CD14-positive monocyte (primary cell): ENCODE results near the gene PLOD3. TPM values are rescaled to one million over a fixed set of nuclear protein-coding genes. Genes with fewer than 3 reads are reported as not detected.

Experiments used
- DNase-seq, 3 donors: peaks; one replicate each; pipeline ENCODE4 v3.0.0-alpha.2; 2011 to 2022
- H2AFZ ChIP-seq: 2 replicates; pipeline ENCODE4 v1.6.0; 2012; ENCODE audit warnings: mild to moderate bottlenecking, low read depth, low read length, inconsistent platforms; ENCODE audit not compliant: insufficient read depth, poor library complexity, severe bottlenecking
- H3K27ac ChIP-seq, 2 donors: 1 replicate in 1 of 2; 2 replicates in 1 of 2; pipeline ENCODE4 v1.5.1; 2012 to 2013; ENCODE audit warnings: low read length in 2 of 2, control low read depth in 1 of 2, inconsistent platforms in 1 of 2, low read depth in 1 of 2, mild to moderate bottlenecking in 1 of 2
- H3K27me3 ChIP-seq, 2 donors: one replicate each; pipeline versions ENCODE4 v1.6.0 to v1.6.1; 2011 to 2013; ENCODE audit warnings: low read length in 2 of 2; ENCODE audit not compliant: control insufficient read depth in 2 of 2, insufficient read depth in 2 of 2
- H3K36me3 ChIP-seq, 2 donors: replicated peaks in 1 of 2; 1 replicate in 1 of 2; 2 replicates in 1 of 2; pipeline versions ENCODE4 v1.5.1 to v1.6.1; 2012 to 2013; ENCODE audit warnings: low read length in 2 of 2, control low read depth in 1 of 2, inconsistent platforms in 1 of 2, mild to moderate bottlenecking in 1 of 2; ENCODE audit not compliant: insufficient read depth in 2 of 2, control insufficient read depth in 1 of 2
- H3K4me1 ChIP-seq, 2 donors: 1 replicate in 1 of 2; 2 replicates in 1 of 2; pipeline versions ENCODE4 v1.5.1 to v1.6.1; 2012 to 2013; ENCODE audit warnings: low read length in 2 of 2, control low read depth in 1 of 2, inconsistent platforms in 1 of 2, mild to moderate bottlenecking in 1 of 2, moderate library complexity in 1 of 2; ENCODE audit not compliant: insufficient read depth in 2 of 2, control insufficient read depth in 1 of 2
- H3K4me2 ChIP-seq: replicated peaks from 2 replicates; pipeline ENCODE3; 2012; ENCODE audit warnings: low read length, moderate library complexity, mild to moderate bottlenecking; ENCODE audit not compliant: poor library complexity, severe bottlenecking; ENCODE audit errors: extremely low read depth
- H3K4me3 ChIP-seq, 3 experiments: fragments of 200-600 bp in 1 of 3; sonication (generic) in 1 of 3; replicated peaks in 1 of 3; 1 replicate in 2 of 3; 2 replicates in 1 of 3; pipeline ENCODE4 v1.5.1; 2011 to 2013; ENCODE audit warnings: low read length in 3 of 3, mild to moderate bottlenecking in 3 of 3, control low read depth in 2 of 3, low read depth in 2 of 3, inconsistent platforms in 1 of 3, moderate library complexity in 1 of 3
- H3K79me2 ChIP-seq: 2 replicates; pipeline ENCODE4 v1.6.0; 2012; ENCODE audit warnings: mild to moderate bottlenecking, control low read depth, inconsistent platforms, low read length, moderate library complexity; ENCODE audit not compliant: insufficient read depth
- H3K9ac ChIP-seq: 2 replicates; pipeline ENCODE4 v1.6.0; 2017; ENCODE audit warnings: low read length, mild to moderate bottlenecking; ENCODE audit not compliant: insufficient read depth, poor library complexity, severe bottlenecking
- H3K9me3 ChIP-seq, 2 donors: replicated peaks in 1 of 2; 1 replicate in 1 of 2; 2 replicates in 1 of 2; pipeline versions ENCODE4 v1.5.1 to v1.6.1; 2012 to 2013; ENCODE audit warnings: low read length in 2 of 2, control low read depth in 1 of 2; ENCODE audit not compliant: control insufficient read depth in 1 of 2, insufficient read depth in 1 of 2
- H4K20me1 ChIP-seq: 2 replicates; pipeline ENCODE4 v1.6.0; 2012; ENCODE audit warnings: mild to moderate bottlenecking, low read length, control low read depth, moderate library complexity; ENCODE audit not compliant: insufficient read depth
- H3K27ac Mint-ChIP-seq, 7 donors: one replicate each; pipeline ENCODE4 v1.8.0; 2020; ENCODE audit warnings: mild to moderate bottlenecking in 7 of 7, mixed read lengths in 7 of 7, moderate library complexity in 6 of 7, inconsistent platforms in 2 of 7
- H3K27me3 Mint-ChIP-seq, 3 donors: one replicate each; pipeline ENCODE4 v1.8.0; 2021 to 2022; ENCODE audit warnings: low read depth in 3 of 3, mild to moderate bottlenecking in 3 of 3, mixed read lengths in 3 of 3, moderate library complexity in 3 of 3, inconsistent platforms in 1 of 3
- H3K36me3 Mint-ChIP-seq, 2 donors: one replicate each; pipeline ENCODE4 v1.8.0; 2020; ENCODE audit warnings: mixed read lengths in 2 of 2, inconsistent platforms in 1 of 2, mild to moderate bottlenecking in 1 of 2
- H3K4me1 Mint-ChIP-seq: one replicate; pipeline ENCODE4 v1.8.0; 2020; ENCODE audit warnings: mild to moderate bottlenecking, mixed read lengths
- H3K4me3 Mint-ChIP-seq, 2 donors: one replicate each; pipeline ENCODE4 v1.8.0; 2020; ENCODE audit warnings: mild to moderate bottlenecking in 2 of 2, mixed read lengths in 2 of 2, moderate library complexity in 1 of 2
- H3K9me3 Mint-ChIP-seq, 7 donors: one replicate each; pipeline ENCODE4 v1.8.0; 2020 to 2022; ENCODE audit warnings: mixed read lengths in 7 of 7, mild to moderate bottlenecking in 6 of 7, moderate library complexity in 6 of 7, inconsistent platforms in 2 of 7
- WGBS: methylation state at CpG from one replicate; pipeline ENCODE4 v1.1.5; 2013; ENCODE audit warnings: missing lambda C conversion rate; ENCODE audit not compliant: insufficient coverage; 5-methylcytosine and 5-hydroxymethylcytosine counted together
- intact Hi-C, 2 donors: fragments of 100-400 bp; cut with micrococcal nuclease; formaldehyde crosslinking; loops; one replicate each; pipeline versions ENCODE4 v1.15.0 to v1.15.1; 2023
- polyA plus RNA-seq, 3 donors: library from polyadenylated mRNA; depleted of rRNA in 1 of 3; unstranded in 2 of 3; stranded (reverse) in 1 of 3; fragments of 300-500 nt in 2 of 3; fragments of >200 nt in 1 of 3; fragmentation: Illumina TruSeq in 2 of 3; gene quantifications; 1 replicate in 2 of 3; 2 replicates in 1 of 3; pipeline ENCODE4 v1.2.3, GENCODE V29; 2012 to 2021
- TF ChIP-seq, protein P1 (sequence below): fragments of 200-600 bp; IDR thresholded peaks from one replicate; pipeline ENCODE4 v1.8.0; 2022; ENCODE audit warnings: antibody characterized with exemption, mild to moderate bottlenecking

PLOD3 gene
- polyA plus RNA-seq, 3 donors, result 26.9 to 70.1 (median 28.1) TPM

DNA sequence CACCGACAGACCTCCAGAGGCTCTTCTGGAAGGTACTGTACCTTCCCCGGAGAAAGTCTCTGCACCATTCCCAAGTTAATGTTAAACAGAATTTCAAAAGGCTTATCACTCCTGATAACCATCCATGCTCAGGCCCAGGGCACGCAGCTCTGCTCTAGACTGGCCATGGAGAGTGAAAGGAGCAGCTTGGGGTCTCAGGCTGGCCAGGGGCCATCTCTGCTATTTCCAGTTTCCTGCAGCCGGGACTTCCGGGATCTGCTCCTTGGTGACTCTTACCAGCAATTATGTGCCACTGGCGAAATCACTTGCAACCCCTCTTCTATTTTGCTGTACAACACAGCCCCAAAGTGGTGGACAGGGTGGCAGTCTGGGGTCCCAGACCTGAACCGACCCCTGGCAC, 14.3 kb upstream of the PLOD3 start:
- DNase-seq, result no peak
- peak overlapping the region in 1 of 7 donors; percentile 75 for H3K27ac Mint-ChIP-seq

DNA sequence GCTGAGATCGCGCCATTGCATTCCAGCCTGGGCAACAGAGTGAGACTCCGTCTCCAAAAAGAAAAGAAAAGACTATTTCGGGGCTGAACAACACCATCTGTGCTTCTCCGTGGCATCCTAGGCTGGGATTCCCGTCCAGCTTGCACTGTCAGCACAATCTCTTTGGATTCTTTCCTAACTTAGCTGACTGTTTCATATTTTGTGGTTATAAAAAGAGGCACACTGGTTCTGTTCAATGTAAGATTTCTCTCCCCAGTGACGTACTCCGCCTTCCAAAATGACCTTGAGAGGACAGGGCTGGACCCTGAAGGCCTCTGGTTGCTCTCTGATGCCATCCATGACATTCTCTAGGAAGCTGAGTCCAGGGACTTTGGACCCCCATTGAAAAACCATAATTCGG, 9.3 kb upstream of the PLOD3 start:
- H3K79me2 ChIP-seq, result peaks cover 7% of the 10 kb centered on the region
- Mint-ChIP-seq H3K36me3 (peaks cover 62 to 87% of the 10 kb centered on the region in 2 donors), H3K4me1 (peaks cover 7% of the 10 kb centered on the region), H3K4me3 (no peak overlapping the region), H3K9me3 (no peaks in the 10 kb centered on the region), H3K27me3 (peaks cover 0 to 2% (median 1%) of the 10 kb centered on the region in 3 donors), H3K27ac (peak overlapping the region in 1 of 7 donors; percentile 19)
- H3K9me3 ChIP-seq, result no peaks in the 10 kb centered on the region
- WGBS, result 100% methylated on average over 8 of the region's 9 CpGs
- H3K4me3 ChIP-seq, result no peak overlapping the region
- no peak overlapping the region for H2AFZ ChIP-seq
- H3K36me3 ChIP-seq, result peaks cover 52 to 74% of the 10 kb centered on the region in 2 donors
- H3K4me1 ChIP-seq, result peaks cover 4 to 7% of the 10 kb centered on the region in 2 donors
- H3K27me3 ChIP-seq, result no peaks in the 10 kb centered on the region
- no peak overlapping the region for H3K27ac ChIP-seq
- intact Hi-C loops, result no loop called here
- H3K9ac ChIP-seq, result no peak overlapping the region
- no peak overlapping the region for H3K4me2 ChIP-seq
- peaks cover 18% of the 10 kb centered on the region for H4K20me1 ChIP-seq
- no peak for DNase-seq
- TF ChIP-seq, protein P1, sequence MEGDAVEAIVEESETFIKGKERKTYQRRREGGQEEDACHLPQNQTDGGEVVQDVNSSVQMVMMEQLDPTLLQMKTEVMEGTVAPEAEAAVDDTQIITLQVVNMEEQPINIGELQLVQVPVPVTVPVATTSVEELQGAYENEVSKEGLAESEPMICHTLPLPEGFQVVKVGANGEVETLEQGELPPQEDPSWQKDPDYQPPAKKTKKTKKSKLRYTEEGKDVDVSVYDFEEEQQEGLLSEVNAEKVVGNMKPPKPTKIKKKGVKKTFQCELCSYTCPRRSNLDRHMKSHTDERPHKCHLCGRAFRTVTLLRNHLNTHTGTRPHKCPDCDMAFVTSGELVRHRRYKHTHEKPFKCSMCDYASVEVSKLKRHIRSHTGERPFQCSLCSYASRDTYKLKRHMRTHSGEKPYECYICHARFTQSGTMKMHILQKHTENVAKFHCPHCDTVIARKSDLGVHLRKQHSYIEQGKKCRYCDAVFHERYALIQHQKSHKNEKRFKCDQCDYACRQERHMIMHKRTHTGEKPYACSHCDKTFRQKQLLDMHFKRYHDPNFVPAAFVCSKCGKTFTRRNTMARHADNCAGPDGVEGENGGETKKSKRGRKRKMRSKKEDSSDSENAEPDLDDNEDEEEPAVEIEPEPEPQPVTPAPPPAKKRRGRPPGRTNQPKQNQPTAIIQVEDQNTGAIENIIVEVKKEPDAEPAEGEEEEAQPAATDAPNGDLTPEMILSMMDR, result no peak

More for the DNA sequence above, 14.3 kb upstream of the PLOD3 start:
- Histone ChIP-seq H3K27ac (no peak overlapping the region), H3K4me1 (peaks cover 4 to 7% of the 10 kb centered on the region in 2 donors), H2AFZ (no peak overlapping the region), H3K4me3 (no peak overlapping the region), H3K79me2 (no peaks in the 10 kb centered on the region), H3K4me2 (no peak overlapping the region), H4K20me1 (peaks cover 31% of the 10 kb centered on the region), H3K9ac (no peak overlapping the region), H3K36me3 (peaks cover 24 to 33% of the 10 kb centered on the region in 2 donors), H3K9me3 (no peaks in the 10 kb centered on the region), H3K27me3 (peaks cover 0 to 4% of the 10 kb centered on the region in 2 donors)
- H3K36me3 Mint-ChIP-seq, result peaks cover 30 to 55% of the 10 kb centered on the region in 2 donors
- 100% methylated on average over 5 of the region's 7 CpGs for WGBS
- H3K27me3 Mint-ChIP-seq, result peaks cover 4 to 6% (median 5%) of the 10 kb centered on the region in 3 donors
- H3K9me3 Mint-ChIP-seq, result no peaks in the 10 kb centered on the region
- H3K4me3 Mint-ChIP-seq, result no peak overlapping the region
- TF ChIP-seq, protein P1, result no peak
- peaks cover 9% of the 10 kb centered on the region for H3K4me1 Mint-ChIP-seq
- intact Hi-C loops, result no loop called here
